DOHH2 (cell line): ENCODE measurements around the gene MGLL.

Source experiments
- EZH2phosphoT487 ChIP-seq: fragments of 200-600 bp; sonication (generic); IDR thresholded peaks from 2 replicates; pipeline ENCODE4 v1.6.1; 2017; ENCODE audit warnings: borderline replicate concordance, mild to moderate bottlenecking, antibody characterized with exemption, low read length, moderate library complexity, mixed read lengths
- TF ChIP-seq, protein P1 (sequence below): fragments of 200-600 bp; sonication (generic); IDR thresholded peaks from one replicate; pipeline ENCODE4 v1.5.1; 2014; ENCODE audit warnings: antibody characterized with exemption, mild to moderate bottlenecking, low read depth, low read length; ENCODE audit not compliant: poor library complexity, severe bottlenecking

GRCh38 chr3:127698691-127699415 is 123.5 kb downstream of the MGLL start:
- TF ChIP-seq, protein P1, sequence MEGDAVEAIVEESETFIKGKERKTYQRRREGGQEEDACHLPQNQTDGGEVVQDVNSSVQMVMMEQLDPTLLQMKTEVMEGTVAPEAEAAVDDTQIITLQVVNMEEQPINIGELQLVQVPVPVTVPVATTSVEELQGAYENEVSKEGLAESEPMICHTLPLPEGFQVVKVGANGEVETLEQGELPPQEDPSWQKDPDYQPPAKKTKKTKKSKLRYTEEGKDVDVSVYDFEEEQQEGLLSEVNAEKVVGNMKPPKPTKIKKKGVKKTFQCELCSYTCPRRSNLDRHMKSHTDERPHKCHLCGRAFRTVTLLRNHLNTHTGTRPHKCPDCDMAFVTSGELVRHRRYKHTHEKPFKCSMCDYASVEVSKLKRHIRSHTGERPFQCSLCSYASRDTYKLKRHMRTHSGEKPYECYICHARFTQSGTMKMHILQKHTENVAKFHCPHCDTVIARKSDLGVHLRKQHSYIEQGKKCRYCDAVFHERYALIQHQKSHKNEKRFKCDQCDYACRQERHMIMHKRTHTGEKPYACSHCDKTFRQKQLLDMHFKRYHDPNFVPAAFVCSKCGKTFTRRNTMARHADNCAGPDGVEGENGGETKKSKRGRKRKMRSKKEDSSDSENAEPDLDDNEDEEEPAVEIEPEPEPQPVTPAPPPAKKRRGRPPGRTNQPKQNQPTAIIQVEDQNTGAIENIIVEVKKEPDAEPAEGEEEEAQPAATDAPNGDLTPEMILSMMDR = no peak
- no peak for TF ChIP-seq EZH2phosphoT487
